GM12892 (cell line): ENCODE data around the gene BDKRB1.

ENCODE experiments used
- POLR2A ChIP-seq: IDR thresholded peaks from 2 replicates; pipeline ENCODE4 v1.6.1; 2011; ENCODE audit warnings: low read depth, low read length, control low read depth
- POLR2AphosphoS5 ChIP-seq: IDR thresholded peaks from 2 replicates; pipeline ENCODE4 v1.6.1; 2011; ENCODE audit warnings: low read depth, low read length, control low read depth
- TAF1 ChIP-seq: IDR thresholded peaks from 2 replicates; pipeline ENCODE4 v1.6.1; 2011; ENCODE audit warnings: low read depth, mild to moderate bottlenecking, control low read depth, low read length, borderline replicate concordance

GRCh38 chr14:96238676-96239265 is 17.2 kb upstream of the BDKRB1 start:
- TF ChIP-seq POLR2A (no peak), TAF1 (no peak), POLR2AphosphoS5 (no peak)
